ENCODE data around the gene RAB11FIP4.

Gene RAB11FIP4

DNA sequence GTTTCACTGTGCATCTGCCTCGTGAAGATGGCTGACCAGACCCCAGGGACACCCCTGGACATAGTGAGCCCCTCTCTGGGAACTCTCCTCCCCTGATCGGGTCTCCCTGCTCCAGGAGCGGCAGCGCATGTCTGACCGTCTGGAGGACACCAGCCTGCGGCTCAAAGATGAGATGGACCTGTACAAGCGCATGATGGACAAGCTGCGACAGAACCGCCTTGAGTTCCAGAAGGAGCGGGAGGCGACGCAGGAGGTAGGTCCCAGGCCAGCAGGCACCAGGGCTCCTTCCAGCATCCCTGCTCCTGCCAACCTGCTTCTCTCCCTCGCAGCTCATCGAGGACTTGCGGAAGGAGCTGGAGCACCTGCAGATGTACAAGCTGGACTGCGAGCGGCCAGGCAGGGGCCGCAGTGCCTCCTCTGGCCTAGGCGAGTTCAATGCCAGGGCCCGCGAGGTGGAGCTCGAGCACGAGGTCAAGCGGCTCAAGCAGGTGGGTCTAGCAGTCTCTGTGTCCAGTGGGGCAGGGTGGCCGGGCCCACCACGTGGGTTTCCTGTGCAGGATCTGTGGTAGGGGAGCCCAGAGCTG is 136.9 kb downstream of the RAB11FIP4 start:
- no peaks in the 10 kb centered on the region for H3K9me3 ChIP-seq (ENCODE audit: control insufficient read depth, low read length)
- no peak for DNase-seq
- H3K4me1 ChIP-seq (ENCODE audit: control insufficient read depth, insufficient read depth, low read length, poor library complexity, severe bottlenecking) = no peaks in the 10 kb centered on the region
- no peak overlapping the region for H3K27ac ChIP-seq (ENCODE audit: insufficient read depth, low read length, poor library complexity, severe bottlenecking)
- peaks cover 76% of the 10 kb centered on the region for H3K36me3 ChIP-seq (ENCODE audit: control insufficient read depth, insufficient read depth, low read length)
- H3K4me3 ChIP-seq (ENCODE audit: insufficient read depth, low read depth, low read length, poor library complexity, severe bottlenecking) = no peak overlapping the region
- no peaks in the 10 kb centered on the region for H3K27me3 ChIP-seq (replicated peaks; ENCODE audit: control insufficient read depth, insufficient read depth, low read length, poor library complexity, severe bottlenecking)

DNA sequence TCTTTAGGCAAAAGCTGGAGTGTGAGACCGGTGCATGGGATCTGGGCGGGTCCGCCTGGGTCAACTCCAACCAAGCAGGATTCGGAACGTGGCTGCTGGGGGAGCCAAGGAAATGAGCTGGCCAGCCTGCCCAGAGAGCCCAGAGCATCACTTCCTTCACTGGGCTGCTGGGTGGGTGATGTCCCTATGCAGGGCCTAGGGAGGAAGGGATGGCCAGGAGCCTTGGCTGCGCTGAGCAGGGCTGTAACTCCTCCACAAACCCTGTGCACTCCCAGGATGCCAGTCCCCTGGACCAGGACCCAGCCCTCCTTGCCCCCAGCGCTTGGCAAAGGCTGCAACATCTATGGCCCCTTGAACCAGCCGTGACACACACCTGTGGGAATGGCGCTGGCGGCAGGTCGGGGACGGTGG is 138.4 kb downstream of the RAB11FIP4 start:
- Histone ChIP-seq H3K4me1 (ENCODE audit: control insufficient read depth, insufficient read depth, low read length, poor library complexity, severe bottlenecking) (no peaks in the 10 kb centered on the region), H3K36me3 (ENCODE audit: control insufficient read depth, insufficient read depth, low read length) (peaks cover 62% of the 10 kb centered on the region)

DNA sequence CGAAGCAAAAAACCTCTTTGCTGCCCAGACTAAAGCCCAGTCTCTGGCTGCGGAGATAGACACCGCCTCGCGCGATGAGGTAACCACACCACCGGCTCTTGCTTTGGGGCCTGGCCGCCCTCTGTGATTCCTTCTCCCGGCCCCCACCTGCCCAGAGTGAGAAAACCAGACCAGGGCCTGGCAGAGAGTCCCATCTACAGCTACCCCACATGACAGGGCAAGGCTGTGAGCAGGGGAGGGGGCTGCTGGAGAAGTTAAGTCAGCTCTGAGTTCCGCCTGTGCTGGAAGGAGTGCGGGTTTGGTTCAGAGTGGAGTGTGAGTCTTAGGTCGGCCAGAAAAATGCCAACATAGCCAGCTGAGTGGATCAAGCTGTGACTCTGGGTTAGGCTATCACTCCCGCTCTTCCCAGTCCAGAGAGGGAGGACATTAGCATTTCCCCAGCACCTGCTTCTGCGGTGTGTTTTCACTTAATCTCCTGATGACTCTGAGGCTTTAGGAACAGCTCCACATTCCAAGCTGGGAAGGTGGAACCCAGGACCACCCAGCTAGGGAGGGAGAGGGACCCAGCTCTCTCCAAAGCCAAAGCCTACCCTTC is 139.0 kb downstream of the RAB11FIP4 start:
- Histone ChIP-seq H3K36me3 (ENCODE audit: control insufficient read depth, insufficient read depth, low read length) (peaks cover 62% of the 10 kb centered on the region), H3K4me1 (ENCODE audit: control insufficient read depth, insufficient read depth, low read length, poor library complexity, severe bottlenecking) (peaks cover 1% of the 10 kb centered on the region), H3K4me3 (ENCODE audit: insufficient read depth, low read depth, low read length, poor library complexity, severe bottlenecking) (no peak overlapping the region), H3K27me3 (replicated peaks; ENCODE audit: control insufficient read depth, insufficient read depth, low read length, poor library complexity, severe bottlenecking) (no peaks in the 10 kb centered on the region), H3K27ac (ENCODE audit: insufficient read depth, low read length, poor library complexity, severe bottlenecking) (no peak overlapping the region), H3K9me3 (ENCODE audit: control insufficient read depth, low read length) (no peaks in the 10 kb centered on the region)
- no peak for DNase-seq

More for the DNA sequence above, 138.4 kb downstream of the RAB11FIP4 start:
- no peaks in the 10 kb centered on the region for H3K27me3 ChIP-seq (replicated peaks; ENCODE audit: control insufficient read depth, insufficient read depth, low read length, poor library complexity, severe bottlenecking)
- H3K9me3 ChIP-seq (ENCODE audit: control insufficient read depth, low read length) = no peaks in the 10 kb centered on the region
- DNase-seq = no peak
- H3K4me3 ChIP-seq (ENCODE audit: insufficient read depth, low read depth, low read length, poor library complexity, severe bottlenecking) = no peak overlapping the region
- no peak overlapping the region for H3K27ac ChIP-seq (ENCODE audit: insufficient read depth, low read length, poor library complexity, severe bottlenecking)

DNA sequence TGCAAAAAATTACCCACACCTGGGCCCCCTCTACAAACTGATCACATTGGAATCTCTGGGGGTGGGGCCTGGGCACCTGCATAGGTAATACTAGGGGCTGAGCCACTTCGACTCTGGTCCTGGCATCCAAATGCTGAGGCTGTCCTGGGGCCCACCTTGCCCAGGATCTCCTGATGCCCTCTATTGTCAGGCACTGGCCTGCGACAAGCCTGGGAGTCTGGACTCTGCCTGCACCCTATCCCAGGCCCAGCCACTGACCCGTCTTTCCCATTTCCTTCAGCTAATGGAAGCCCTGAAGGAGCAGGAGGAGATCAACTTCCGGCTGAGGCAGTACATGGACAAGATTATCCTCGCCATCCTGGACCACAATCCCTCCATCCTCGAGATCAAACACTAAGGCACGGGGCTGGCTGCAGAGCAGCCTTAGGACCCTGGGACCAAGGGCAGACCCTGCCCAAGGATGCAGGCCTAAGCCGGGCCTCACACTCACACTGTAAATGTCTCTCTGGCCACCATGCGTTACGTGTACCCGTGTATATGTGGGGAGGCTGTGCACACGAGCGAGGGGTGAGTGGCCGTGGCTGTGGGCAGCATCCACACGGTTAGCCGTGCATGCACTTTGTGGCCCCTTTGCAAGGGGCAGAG is 140.0 kb downstream of the RAB11FIP4 start:
- Histone ChIP-seq H3K4me3 (ENCODE audit: insufficient read depth, low read depth, low read length, poor library complexity, severe bottlenecking) (no peak overlapping the region), H3K4me1 (ENCODE audit: control insufficient read depth, insufficient read depth, low read length, poor library complexity, severe bottlenecking) (peaks cover 3% of the 10 kb centered on the region), H3K27ac (ENCODE audit: insufficient read depth, low read length, poor library complexity, severe bottlenecking) (no peak overlapping the region), H3K9me3 (ENCODE audit: control insufficient read depth, low read length) (no peaks in the 10 kb centered on the region), H3K27me3 (replicated peaks; ENCODE audit: control insufficient read depth, insufficient read depth, low read length, poor library complexity, severe bottlenecking) (no peaks in the 10 kb centered on the region), H3K36me3 (ENCODE audit: control insufficient read depth, insufficient read depth, low read length) (peaks cover 62% of the 10 kb centered on the region)
- DNase-seq = no peak

DNA sequence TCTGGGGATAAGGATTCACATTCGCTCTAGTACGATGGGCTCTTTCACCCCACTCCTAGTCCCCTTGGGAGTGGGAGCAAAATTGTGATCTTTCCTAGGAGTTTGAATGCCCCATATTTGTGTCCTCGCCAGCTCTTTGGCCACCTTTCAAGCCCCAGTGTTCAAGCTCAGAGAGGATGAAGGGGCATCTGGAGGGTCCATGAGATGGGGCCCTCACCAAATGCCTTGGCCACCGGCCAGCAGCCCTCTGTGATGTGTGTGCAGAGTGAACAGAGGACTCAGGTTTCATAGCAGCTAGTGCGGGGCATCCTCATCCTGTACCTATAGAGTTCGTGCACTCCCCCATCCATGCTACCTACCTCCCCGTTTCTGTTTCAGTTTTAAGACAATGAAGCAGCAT is 140.6 kb downstream of the RAB11FIP4 start:
- no peak for DNase-seq
- Histone ChIP-seq H3K9me3 (ENCODE audit: control insufficient read depth, low read length) (no peaks in the 10 kb centered on the region), H3K27me3 (replicated peaks; ENCODE audit: control insufficient read depth, insufficient read depth, low read length, poor library complexity, severe bottlenecking) (no peaks in the 10 kb centered on the region), H3K4me3 (ENCODE audit: insufficient read depth, low read depth, low read length, poor library complexity, severe bottlenecking) (no peak overlapping the region), H3K27ac (ENCODE audit: insufficient read depth, low read length, poor library complexity, severe bottlenecking) (no peak overlapping the region), H3K4me1 (ENCODE audit: control insufficient read depth, insufficient read depth, low read length, poor library complexity, severe bottlenecking) (peaks cover 3% of the 10 kb centered on the region), H3K36me3 (ENCODE audit: control insufficient read depth, insufficient read depth, low read length) (peaks cover 59% of the 10 kb centered on the region)

DNA sequence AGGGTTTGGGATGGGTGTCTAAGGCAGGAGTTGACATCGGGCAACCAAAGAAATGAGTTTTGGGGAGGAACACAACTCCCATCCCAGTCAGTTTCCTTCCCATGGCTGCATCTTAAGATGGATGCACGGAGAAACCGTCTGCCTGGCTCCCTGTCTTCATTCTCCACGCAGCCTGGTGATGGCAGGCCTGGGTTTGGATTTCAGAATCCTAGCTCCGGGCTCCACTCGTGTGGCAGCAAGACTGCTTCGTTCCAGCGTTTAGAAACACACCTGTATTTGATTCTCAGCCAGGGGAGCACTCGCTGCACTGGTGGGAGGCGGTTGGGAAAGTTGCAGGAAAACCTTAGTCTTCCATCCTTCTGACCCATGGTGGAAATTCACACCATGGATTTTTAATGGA is 141.1 kb downstream of the RAB11FIP4 start:
- H3K4me3 ChIP-seq (ENCODE audit: insufficient read depth, low read depth, low read length, poor library complexity, severe bottlenecking) = no peak overlapping the region
- H3K36me3 ChIP-seq (ENCODE audit: control insufficient read depth, insufficient read depth, low read length) = peaks cover 56% of the 10 kb centered on the region
- DNase-seq = no peak

DNA sequence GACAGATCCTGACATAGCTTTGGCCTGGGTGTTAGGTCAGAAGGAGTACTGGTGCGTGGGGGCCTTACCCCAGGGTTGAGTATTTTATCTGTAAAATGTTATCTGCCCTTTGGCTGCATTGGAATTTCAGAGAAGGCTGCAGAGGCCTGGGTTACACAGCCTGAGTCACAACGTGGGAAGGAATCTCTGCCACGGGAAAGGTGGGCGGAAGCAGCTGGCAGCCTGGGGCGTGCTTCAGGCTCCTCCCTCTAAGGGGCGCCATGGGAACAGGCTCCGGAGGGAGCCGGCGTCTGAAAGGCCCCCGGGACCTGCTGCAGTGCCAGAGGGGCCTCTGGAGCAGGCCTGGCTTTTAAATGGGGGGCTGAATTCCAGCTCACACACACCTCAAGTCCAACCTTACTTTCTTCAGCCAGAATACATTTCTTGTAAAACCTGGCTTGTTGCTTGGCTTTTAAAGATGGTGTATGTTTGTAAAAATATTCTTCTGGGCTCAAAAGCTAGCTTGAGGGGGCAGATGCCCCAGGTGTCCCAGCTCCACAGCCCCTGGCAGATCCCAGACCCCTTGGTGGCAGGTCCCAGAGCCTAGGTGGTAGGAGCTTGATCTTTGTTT is 142.2 kb downstream of the RAB11FIP4 start:
- peaks cover 3% of the 10 kb centered on the region for H3K4me1 ChIP-seq (ENCODE audit: control insufficient read depth, insufficient read depth, low read length, poor library complexity, severe bottlenecking)
- H3K36me3 ChIP-seq (ENCODE audit: control insufficient read depth, insufficient read depth, low read length) = peaks cover 45% of the 10 kb centered on the region
- no peak overlapping the region for H3K27ac ChIP-seq (ENCODE audit: insufficient read depth, low read length, poor library complexity, severe bottlenecking)
- H3K9me3 ChIP-seq (ENCODE audit: control insufficient read depth, low read length) = no peaks in the 10 kb centered on the region
- H3K4me3 ChIP-seq (ENCODE audit: insufficient read depth, low read depth, low read length, poor library complexity, severe bottlenecking) = no peak overlapping the region
- no peak for DNase-seq
- no peaks in the 10 kb centered on the region for H3K27me3 ChIP-seq (replicated peaks; ENCODE audit: control insufficient read depth, insufficient read depth, low read length, poor library complexity, severe bottlenecking)

More for the DNA sequence above, 141.1 kb downstream of the RAB11FIP4 start:
- peaks cover 3% of the 10 kb centered on the region for H3K4me1 ChIP-seq (ENCODE audit: control insufficient read depth, insufficient read depth, low read length, poor library complexity, severe bottlenecking)
- no peaks in the 10 kb centered on the region for H3K27me3 ChIP-seq (replicated peaks; ENCODE audit: control insufficient read depth, insufficient read depth, low read length, poor library complexity, severe bottlenecking)
- H3K9me3 ChIP-seq (ENCODE audit: control insufficient read depth, low read length) = no peaks in the 10 kb centered on the region
- H3K27ac ChIP-seq (ENCODE audit: insufficient read depth, low read length, poor library complexity, severe bottlenecking) = no peak overlapping the region

DNA sequence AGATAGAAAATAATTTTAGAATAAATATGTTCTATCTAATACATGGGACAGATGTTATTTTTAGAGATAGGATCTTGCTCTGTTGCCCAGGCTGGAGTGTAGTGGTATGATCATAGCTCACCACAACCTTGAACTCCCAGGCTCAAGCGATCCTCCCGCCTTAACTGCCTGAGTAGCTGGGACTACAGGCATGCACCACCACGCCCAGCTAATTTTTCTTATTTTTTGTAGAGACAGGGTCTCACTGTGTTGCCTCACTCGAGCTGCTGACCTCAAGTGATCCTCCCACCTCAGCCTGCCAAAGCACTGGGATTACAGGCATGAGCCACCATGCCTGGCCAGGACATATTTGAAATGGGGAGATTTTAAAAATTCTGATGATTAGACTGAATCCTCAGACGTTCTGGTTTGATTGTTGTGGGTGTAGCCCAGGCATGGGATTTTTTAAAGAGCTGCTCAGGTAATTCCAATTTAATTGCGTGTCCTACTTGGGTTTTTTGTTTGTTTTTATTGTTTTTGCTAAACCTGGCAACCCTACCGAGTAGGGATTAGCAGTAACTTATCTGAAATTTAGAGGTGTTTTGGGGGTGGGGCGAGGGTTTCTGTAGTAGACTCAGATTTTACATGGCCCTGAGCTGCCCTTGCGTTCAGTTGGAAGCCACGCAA is 142.9 kb downstream of the RAB11FIP4 start:
- Histone ChIP-seq H3K27me3 (replicated peaks; ENCODE audit: control insufficient read depth, insufficient read depth, low read length, poor library complexity, severe bottlenecking) (no peaks in the 10 kb centered on the region), H3K9me3 (ENCODE audit: control insufficient read depth, low read length) (no peaks in the 10 kb centered on the region), H3K36me3 (ENCODE audit: control insufficient read depth, insufficient read depth, low read length) (peaks cover 38% of the 10 kb centered on the region), H3K4me1 (ENCODE audit: control insufficient read depth, insufficient read depth, low read length, poor library complexity, severe bottlenecking) (peaks cover 3% of the 10 kb centered on the region), H3K27ac (ENCODE audit: insufficient read depth, low read length, poor library complexity, severe bottlenecking) (no peak overlapping the region), H3K4me3 (ENCODE audit: insufficient read depth, low read depth, low read length, poor library complexity, severe bottlenecking) (no peak overlapping the region)
- DNase-seq = no peak

DNA sequence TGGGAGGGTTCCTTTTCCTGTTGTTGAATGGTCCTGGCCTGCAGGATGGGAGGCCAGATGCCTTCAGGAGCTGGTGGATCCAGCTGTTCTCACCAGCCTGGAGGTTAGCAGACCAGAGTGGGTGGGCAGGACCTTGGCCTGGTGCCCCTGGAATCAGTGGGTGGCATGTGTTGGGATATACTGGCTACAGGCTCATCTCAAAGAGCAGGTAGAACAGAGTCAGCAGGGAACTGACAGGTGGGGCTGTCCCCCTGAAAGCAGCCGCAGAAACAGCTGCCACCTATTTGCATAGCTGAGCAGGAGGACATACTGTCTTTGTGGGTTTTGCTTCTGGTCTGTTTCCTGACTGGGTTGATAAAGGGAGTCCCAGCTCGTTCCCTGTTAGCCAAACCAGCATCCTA is 144.1 kb downstream of the RAB11FIP4 start:
- Histone ChIP-seq H3K4me1 (ENCODE audit: control insufficient read depth, insufficient read depth, low read length, poor library complexity, severe bottlenecking) (peaks cover 3% of the 10 kb centered on the region), H3K4me3 (ENCODE audit: insufficient read depth, low read depth, low read length, poor library complexity, severe bottlenecking) (no peak overlapping the region), H3K36me3 (ENCODE audit: control insufficient read depth, insufficient read depth, low read length) (peaks cover 26% of the 10 kb centered on the region), H3K27ac (ENCODE audit: insufficient read depth, low read length, poor library complexity, severe bottlenecking) (no peak overlapping the region), H3K9me3 (ENCODE audit: control insufficient read depth, low read length) (no peaks in the 10 kb centered on the region), H3K27me3 (replicated peaks; ENCODE audit: control insufficient read depth, insufficient read depth, low read length, poor library complexity, severe bottlenecking) (no peaks in the 10 kb centered on the region)
- no peak for DNase-seq

All from effector memory CD4-positive, alpha-beta T cell (primary cell).